Stimulated activated CD4-positive, alpha-beta T cell treated with anti-CD3 and anti-CD28 coated beads, Interleukin-2, amount 100 ng/mL, for 24 hours (primary cell): Measurements from ENCODE around the gene SLC6A12.
"Not testable (repeated sequence)": the region's sequence is repeated elsewhere in the genome, so short reads cannot be mapped to it uniquely, and the experiment has no call there.

ENCODE experiments used
- DNase-seq, 2 donors: peaks; one replicate each; pipeline ENCODE4 v3.0.0-alpha.2; 2020

Gene SLC6A12

GRCh38 chr12:195156-195555, 18.8 kb downstream of the SLC6A12 start:
- no peak for DNase-seq

- DNase-seq, result no peak
Observed at GRCh38 chr12:194276-194675, 19.7 kb downstream of the SLC6A12 start.

GRCh38 chr12:193261-193660, 20.7 kb downstream of the SLC6A12 start:
- DNase-seq, result no peak

GRCh38 chr12:191541-191940, 22.4 kb downstream of the SLC6A12 start:
- DNase-seq, result no peak

- DNase-seq, result no peak
Observed at GRCh38 chr12:190881-191280, 23.1 kb downstream of the SLC6A12 start.

- DNase-seq, result no peak
Observed at GRCh38 chr12:189622-189962, 24.4 kb downstream of the SLC6A12 start.

- peak; percentile 38 to 63 for DNase-seq
Observed at GRCh38 chr12:188910-189621, 24.9 kb downstream of the SLC6A12 start.

- DNase-seq, result not testable (repeated sequence)
Observed at GRCh38 chr12:187986-188909, 25.7 kb downstream of the SLC6A12 start.

GRCh38 chr12:186006-186625, 27.8 kb downstream of the SLC6A12 start:
- no peak for DNase-seq

GRCh38 chr12:185576-185955, 28.4 kb downstream of the SLC6A12 start:
- no peak for DNase-seq

- no peak for DNase-seq
Observed at GRCh38 chr12:184811-185575, 29.0 kb downstream of the SLC6A12 start.

GRCh38 chr12:182381-182892, 31.5 kb downstream of the SLC6A12 start:
- DNase-seq, result no peak

GRCh38 chr12:181921-182320, 32.0 kb downstream of the SLC6A12 start:
- no peak for DNase-seq

GRCh38 chr12:180445-180844, 33.5 kb downstream of the SLC6A12 start:
- no peak for DNase-seq

GRCh38 chr12:179885-180284, 34.1 kb downstream of the SLC6A12 start:
- DNase-seq, result no peak

GRCh38 chr12:179131-179884, 34.6 kb downstream of the SLC6A12 start:
- DNase-seq, result no peak

GRCh38 chr12:178829-179109, 35.2 kb downstream of the SLC6A12 start:
- DNase-seq, result no peak

GRCh38 chr12:177980-178828, 35.8 kb downstream of the SLC6A12 start:
- DNase-seq, result no peak

- DNase-seq, result no peak
Observed at GRCh38 chr12:177336-177979, 36.5 kb downstream of the SLC6A12 start.

- no peak for DNase-seq
Observed at GRCh38 chr12:176321-177181, 37.4 kb downstream of the SLC6A12 start.
